GM21360 (cell line): ENCODE data around the gene CHP1.
"Not testable (repeated sequence)": the region's sequence is repeated elsewhere in the genome, so short reads cannot be mapped to it uniquely, and the experiment has no call there.

Experiments
- ATAC-seq: cut with Tn5 transposase; IDR thresholded peaks from one replicate; pipeline ENCODE4 v1.9.1; 2021; ENCODE audit warnings: mild to moderate bottlenecking, moderate library complexity; ENCODE audit not compliant: unreplicated experiment

CHP1 gene

DNA sequence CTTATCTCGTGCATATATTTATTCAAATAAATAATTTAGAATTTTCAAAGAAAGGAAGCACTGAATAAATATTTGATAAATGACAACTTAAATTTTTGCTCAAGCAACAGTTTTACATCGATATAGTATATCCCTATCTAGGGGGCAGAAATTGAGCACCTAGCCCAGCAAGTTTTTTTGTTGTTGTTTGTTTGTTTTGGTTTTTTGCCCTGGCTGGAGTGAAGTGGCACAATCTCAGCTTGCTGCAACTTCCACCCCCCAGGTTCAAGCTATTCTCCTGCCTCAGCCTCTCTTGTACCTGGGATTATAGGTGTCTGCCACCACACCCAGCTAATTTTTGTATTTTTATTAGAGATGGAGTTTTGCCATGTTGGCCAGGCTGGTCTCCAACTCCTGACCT is 58.9 kb downstream of the CHP1 start:
- no peak for ATAC-seq

DNA sequence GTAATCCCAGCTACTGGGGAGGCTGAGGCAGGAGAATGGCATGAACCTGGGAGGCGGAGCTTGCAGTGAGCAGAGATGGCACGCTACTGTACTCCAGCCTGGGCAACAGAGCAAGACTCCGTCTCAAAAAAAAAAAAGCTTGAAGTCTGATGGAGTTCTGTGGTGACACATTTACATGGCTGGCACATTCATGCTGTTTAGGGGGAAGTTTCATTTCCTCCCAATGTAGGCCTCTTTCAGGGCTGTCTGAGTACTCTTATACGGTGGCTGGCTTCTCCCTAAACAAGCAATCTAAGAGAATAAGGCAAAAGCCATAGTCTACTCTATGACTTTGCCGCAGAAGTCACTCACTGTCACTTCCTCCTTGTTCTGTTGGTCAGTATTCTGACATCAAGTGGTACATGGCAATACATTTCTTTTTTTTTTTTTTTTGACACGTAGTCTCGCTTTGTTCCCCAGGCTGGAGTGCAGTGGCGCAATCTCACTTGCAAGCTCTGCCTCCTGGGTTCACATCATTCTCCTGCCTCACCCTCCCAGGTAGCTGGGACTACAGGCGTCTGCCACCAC is 60.1 kb downstream of the CHP1 start:
- ATAC-seq = peak; percentile 46

DNA sequence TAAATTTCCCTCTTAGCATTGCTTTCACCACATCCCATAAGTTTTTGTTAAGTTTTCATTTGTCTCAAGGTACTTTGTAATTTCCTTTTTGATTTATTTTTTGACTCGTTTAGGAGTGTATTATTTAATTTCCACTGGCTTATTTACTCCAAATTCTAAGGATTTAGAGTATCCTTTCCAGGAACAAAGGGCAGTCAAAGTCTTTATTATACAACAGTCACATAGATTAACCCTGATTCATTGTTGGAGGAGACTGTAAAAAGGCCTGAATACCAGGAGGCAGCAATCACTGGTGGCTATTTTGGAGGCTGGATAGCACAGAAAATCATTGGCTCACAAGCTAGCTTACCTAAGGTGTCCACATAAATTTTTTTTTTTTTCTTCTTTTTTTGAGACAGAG is 61.5 kb downstream of the CHP1 start:
- ATAC-seq = no peak

DNA sequence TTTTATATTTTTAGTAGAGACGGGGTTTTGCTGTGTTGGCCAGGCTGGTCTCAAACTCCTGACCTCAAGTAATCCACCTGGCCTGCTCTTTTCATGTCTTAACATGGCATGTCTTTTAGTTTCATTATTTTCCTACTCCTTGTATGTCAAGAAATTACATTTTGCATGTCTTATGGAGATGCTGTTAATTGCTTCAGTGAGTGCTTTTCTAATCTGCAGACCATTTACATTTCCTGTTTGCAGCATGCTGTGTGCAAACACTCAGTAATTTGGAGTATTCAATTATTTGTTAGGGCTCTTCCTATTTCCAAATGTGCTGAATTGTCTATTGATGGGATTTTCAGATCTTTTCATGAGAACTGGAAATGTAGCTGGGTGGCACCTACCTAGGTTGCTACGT is 70.1 kb downstream of the CHP1 start:
- ATAC-seq = not testable (repeated sequence)

DNA sequence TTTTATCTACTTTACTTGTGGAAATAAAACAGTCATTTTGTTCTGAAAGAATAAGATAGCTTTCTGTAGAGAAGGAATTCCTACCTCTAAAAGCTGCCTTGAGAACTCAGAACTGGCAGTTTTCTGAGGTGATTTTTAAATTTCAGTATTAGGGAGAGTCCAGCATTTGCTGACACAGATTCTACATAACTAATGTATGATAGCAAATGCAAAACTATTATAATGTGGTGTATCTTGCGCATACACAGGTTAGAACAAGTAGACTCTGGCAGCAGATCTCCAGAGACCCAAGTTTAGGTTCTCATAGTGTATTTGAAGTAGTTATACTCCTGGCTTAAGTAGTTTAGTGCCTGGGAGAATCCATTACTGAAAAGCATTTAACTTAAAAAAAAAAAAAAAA is 70.5 kb downstream of the CHP1 start:
- ATAC-seq = no peak

DNA sequence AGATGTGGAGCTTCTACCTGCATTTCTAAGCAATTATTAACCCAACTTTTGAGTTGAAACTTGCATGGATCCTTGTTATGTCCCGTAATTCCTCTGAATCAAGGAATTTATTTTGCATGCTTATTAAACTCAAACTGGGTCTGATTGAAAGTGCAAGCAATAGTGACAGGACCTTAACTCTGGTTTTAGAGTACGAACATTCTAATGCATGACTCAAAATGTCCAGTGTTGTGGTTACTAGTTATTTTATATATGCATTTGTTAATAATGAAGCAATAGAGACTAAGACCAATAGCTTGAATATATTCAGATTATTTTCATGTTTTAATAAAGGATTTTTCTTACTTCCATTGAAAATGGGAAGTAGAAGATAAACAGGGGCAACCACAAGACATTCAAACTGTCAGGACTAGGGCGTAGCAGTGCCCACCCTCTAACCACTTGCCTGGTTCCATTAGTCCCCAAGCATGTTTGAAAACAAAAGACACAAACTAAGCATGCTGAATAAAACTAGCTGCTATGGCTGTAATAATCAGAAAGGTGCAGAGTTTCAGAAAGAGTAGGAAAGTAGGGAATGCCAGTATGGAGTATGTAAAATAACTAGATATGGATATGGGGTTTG is 73.2 kb downstream of the CHP1 start:
- no peak for ATAC-seq

DNA sequence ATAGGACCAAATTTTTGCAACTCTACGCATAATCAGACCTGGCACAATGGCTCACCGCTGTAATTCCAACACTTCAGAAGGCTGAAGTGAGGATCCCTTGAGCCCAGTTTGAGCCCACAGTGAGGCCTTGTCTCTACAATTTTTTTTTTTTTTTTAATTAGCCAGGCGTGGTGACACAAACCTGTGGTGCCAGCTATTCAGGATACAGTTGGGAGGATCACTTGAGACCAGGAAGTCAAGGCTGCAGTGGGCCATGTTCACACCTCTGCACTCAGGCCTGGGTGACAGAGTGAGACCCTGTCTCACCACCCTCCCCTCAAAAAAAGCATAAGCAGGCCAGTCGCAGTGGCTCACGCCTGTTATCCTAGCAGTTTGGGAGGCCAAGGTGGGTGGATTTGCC is 76.6 kb downstream of the CHP1 start:
- ATAC-seq = no peak

DNA sequence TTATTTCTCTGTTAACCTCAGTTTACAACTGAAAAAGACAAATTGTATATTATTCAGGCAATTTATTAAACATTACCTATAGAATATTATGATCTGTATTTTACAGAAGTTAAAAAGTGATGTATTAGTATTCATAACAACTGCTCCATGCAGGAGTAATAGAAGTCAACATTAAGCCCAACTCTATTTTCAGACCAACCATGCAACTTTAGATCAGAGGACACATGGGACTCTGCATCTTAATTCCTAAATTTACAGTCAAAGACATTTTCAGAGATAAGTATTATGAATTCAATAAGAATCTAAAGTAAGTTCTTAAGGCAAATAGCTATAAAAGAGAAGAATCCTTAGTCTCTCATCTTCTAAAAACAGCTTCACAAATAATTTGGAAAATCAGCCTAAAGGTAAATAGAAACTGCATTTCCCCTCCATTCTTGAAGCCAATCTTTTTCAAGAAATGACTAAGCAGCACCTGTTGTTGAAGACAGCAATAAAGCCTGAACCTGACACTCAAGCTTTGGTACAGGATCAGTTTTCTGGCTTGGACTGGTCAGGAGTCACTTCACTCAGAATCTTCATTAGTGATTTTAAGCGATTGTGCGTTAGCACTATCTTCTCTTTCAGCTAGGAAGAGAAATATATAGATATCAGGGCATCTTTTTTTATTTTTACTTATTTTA is 78.3 kb downstream of the CHP1 start:
- ATAC-seq = no peak

DNA sequence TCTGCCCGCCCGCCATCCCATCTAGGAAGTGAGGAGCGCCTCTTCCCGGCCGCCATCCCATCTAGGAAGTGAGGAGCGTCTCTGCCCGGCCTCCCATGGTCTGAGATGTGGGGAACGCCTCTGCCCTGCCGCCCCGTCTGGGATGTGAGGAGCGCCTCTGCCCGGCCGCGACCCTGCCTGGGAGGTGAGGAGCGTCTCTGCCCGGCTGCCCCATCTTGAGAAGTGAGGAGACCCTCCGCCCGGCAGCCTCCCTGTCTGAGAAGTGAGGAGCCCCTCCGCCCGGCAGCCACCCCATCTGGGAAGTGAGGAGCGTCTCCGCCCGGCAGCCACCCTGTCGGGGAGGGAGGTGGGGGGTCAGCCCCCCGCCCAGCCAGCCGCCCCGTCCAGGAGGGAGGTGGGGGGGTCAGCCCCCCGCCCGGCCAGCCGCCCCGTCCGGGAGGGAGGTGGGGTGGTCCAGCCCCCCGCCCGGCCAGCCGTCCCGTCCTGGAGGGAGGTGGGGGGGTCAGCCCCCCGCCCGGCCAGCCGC is 89.8 kb downstream of the CHP1 start:
- ATAC-seq = not testable (repeated sequence)

DNA sequence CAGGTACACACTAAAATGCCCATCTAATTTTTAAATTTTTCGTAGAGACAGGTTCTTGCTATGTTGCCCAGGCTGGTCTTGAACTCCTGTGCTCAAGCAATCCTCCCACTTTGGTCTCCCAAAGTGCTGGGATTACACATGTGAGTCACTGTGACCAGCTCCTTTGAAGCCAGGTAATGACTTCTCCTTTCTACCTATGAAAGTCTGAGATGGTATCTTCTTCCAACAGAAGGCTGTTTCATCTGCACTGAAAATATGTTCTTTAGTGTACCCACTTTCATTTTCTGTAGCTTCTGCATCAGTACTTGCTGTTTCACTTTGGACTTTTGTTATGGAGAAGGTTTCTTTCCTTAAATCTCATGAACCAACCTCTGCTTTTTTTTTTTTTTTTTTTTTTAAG is 92.5 kb downstream of the CHP1 start:
- no peak for ATAC-seq

DNA sequence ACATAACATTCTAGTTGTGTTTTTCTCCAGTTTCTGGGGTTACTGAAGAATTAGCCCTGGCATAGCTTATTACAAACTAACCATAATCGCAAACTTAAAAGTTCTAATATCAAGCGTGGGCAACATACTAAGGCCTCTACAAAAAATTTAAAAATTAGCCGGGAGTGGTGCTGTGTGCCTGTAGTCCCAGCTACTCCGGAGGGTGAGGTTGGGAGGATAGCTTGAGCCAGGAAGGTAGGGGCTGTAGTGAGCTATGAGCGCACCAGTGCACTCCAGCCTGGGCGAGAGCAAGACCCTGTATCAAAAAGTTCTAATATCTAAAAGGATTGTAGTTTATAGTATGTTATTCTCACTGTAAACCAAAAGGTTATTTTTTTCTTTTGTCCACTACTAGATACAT is 100.2 kb downstream of the CHP1 start:
- no peak for ATAC-seq
